GM19238 (cell line): ENCODE results near the gene OR6B1.

Experiments used
- DNase-seq: peaks from one replicate; pipeline ENCODE4 v3.0.0; 2011; ENCODE audit warnings: low spot score; ENCODE audit not compliant: insufficient read length

The OR6B1 gene

GRCh38 chr7:144000020-144000419 is at the start of gene OR6B1:
Gene OR6B1, plus strand, starts transcription at chr7:144000320. Its CDS starts 3,677 bp downstream, at chr7:144003997.
- DNase-seq, result no peak

- no peak for DNase-seq
Observed at GRCh38 chr7:143953421-143953820, 46.7 kb upstream of the OR6B1 start.

DNA sequence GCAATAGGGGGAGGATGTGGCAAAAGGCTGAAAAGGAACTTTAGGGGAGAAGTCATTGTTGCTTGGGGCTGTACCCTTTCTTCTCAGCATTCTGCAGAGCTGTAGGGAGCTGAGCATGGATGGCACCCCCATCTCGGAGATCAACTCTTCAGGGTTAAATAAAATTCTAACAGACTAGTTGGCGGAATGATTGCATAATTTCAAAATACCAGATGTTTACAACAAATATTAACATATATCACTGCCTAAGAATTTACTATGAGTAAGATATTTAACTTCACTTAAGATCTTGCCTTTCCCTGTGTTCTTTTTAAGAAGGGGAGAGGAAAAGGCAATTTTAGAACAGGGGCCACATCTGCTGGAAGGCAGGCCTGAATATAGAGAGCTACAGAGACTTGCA is 46.0 kb upstream of the OR6B1 start:
- DNase-seq, result no peak

- no peak for DNase-seq
Observed at GRCh38 chr7:143954544-143954943, 45.6 kb upstream of the OR6B1 start, which contains the start of gene OR2F1. Gene OR2F1, plus strand, starts transcription at chr7:143954844. Its CDS starts 5,127 bp downstream, at chr7:143959971.

DNA sequence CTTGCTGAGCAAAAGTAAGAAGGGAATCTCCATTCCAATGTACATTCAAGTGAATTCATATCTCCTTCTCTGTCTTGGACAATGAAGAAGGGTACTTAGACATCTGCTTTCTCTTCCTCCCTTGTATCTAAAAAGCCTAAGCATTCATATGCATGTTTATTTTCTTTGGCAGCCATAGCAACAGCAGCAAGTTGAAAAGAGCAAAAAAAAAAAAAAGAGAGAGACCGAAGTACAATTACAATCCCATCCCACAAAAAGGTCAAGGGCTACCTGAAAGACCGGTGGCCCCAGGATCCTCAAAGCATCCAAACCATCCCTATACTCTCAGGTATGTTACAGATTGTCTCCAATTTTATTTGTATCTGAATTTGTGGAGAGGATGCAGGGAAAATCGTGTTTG is 41.3 kb upstream of the OR6B1 start:
- DNase-seq, result no peak

DNA sequence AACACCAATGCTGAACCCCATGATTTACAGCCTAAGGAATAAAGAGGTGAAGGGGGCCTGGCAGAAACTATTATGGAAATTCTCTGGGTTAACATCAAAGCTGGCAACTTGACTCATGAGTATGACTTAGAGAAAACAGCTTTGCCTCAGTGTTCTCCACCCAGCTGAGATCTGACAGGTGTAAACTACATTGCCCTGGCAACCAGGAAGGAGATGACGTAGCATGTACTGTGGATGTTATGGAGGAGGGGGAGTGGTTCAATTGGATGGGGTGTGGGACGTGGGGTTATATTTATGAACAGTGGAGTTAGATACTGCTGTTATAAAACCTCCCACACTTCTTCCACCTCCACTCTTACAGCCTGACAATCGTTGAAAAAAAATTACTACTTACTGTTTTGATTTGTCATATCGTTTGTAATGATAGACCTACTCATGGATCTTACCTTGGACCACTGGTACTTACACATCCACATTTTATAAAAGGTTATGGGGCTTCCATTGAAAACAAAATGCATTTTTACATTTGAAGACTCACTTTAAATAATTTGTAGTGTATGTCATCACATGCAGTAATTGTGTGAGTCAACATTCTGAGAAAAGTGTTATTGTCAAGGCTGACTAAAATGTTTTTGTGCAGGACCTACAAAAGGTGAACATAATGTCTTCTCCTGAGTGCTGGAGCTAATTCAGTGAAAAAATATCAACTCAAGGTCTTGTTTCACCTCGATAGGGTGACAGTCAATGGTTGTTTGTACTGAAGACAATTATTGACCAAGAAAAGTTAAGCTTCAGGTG is 39.1 kb upstream of the OR6B1 start:
- no peak for DNase-seq

DNA sequence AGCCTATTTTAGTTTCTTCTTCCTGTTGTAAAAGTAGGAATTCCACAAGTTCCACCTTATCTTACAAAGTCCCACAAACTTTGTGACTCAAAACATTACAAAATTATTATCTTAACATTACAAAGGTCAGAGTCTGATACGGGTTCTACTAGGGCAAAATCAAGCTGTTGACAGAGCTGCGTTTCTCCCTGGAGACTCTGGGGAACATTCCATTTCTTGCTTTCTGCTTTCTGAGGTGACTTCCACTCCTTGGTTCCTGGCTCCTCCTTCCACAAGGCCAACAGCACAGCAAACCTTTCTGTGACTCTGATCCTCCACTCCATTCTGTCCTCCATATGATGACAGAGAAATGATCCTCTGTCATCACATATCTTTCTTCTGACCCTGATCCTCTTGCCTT is 34.8 kb upstream of the OR6B1 start:
- DNase-seq, result no peak

GRCh38 chr7:143967398-143967797 is 32.7 kb upstream of the OR6B1 start:
- no peak for DNase-seq

GRCh38 chr7:143973870-143974416 is 26.2 kb upstream of the OR6B1 start:
- no peak for DNase-seq

GRCh38 chr7:143974459-143974858 is 25.7 kb upstream of the OR6B1 start:
- no peak for DNase-seq

GRCh38 chr7:143975617-143976016 is 24.5 kb upstream of the OR6B1 start:
- DNase-seq, result no peak

DNA sequence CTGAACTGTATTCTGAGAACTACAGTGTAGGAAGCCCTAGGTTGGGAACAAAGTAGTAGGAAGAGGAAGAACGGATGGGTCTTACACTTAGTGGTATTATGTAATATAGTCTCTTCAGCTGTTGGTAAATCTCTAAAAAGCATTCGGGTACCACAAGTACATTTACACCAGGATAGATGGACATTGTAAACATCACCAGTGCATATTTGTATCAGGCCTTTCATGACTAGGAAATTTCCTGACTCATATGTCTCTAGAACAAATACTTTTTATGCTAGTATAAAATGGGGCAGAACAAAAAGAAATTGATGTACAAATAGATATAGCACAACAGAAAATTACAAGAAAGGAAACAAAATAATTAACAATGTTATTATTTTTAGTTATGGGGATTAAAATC is 21.5 kb upstream of the OR6B1 start:
- DNase-seq, result no peak

DNA sequence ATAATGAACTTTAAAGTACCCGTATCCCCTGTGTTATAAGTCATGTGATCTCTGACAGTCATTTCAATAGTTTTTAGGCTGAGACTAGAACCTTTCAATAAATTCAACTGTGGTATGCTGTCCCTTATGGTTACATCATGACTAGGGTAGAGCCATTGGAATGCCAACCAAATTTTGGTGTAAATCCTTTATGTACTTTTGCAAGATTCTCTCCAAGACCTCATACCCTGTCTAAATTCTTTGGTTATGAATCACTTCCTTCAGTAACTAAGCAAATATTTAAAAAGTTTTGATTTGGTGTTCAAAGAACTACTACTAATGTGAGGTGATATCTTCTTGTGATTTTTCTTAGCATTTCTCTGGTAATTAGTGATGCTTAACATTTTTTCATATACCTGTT is 20.8 kb upstream of the OR6B1 start:
- DNase-seq, result no peak

DNA sequence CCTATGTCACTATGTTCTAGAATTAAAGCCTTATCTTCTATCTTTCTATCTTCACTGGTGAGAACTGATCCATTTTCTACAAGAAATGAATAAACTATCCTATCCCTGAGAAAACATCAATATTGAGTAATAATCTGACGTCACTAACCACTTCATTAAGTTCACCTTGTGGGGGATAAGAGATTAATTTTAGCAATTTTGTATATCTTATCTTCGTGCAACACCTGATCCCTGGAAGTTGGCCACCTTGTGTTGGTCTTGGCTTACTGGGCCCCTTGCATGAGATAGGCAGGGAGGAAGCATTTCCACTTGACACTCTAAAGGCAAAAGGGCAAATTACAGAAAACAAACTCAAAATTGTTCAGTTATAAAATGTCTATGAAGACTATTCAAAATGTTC is 20.1 kb upstream of the OR6B1 start:
- DNase-seq, result no peak

DNA sequence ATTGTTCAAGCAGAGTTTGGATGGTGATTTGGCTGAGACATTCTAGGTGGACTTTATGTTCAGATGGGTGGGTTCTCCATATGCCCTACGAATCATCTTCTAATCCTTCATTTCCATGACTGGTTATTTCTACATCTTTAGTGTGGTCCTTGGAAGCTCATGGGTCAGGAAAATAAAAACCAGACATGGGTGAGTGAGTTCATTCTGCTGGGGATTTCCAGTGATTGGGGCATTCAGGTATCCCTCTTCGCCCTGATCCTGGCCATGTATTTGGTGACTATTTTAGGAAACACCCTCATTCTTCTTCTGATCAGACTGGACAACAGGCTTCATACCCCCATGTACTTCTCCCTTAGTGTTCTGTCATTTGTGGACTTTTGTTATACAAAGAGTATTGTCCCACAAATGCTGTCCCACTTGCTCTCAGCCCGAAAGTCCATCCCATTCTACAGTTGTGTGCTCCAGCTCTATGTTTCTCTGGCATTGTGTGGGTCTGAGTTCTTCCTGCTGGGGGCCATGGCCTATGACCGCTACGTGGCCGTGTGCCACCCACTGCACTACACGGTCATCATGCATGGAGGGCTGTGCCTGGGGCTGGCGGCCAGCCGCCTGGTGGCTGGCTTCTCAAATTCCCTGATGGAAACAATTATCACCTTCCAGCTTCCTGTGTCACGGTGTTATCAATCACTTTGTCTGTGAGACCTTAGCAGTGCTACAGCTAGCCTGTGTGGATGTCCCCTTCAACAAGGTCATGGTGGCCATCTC is 19.2 kb upstream of the OR6B1 start:
- no peak for DNase-seq

DNA sequence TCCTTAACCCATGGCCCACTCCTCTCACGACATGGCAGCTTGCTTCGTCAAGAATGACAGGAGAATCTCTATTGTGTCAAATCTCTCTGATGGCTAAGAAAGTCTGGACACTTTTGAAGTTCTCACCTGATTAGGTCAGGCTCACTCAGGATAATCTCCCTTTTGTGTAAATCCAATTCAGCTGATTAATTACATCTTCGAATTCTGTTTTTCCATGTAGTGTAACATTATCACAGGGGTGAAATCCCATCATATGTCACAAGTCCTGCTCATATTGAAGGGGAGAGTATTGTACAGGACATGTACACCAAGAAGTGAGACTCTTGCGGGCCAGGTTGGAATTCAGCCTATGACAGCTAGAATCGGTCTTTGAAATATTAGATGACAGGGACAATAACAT is 16.2 kb upstream of the OR6B1 start:
- DNase-seq, result no peak

- DNase-seq, result peak; percentile 2
Observed at GRCh38 chr7:143987513-143987912, 12.6 kb upstream of the OR6B1 start.

DNA sequence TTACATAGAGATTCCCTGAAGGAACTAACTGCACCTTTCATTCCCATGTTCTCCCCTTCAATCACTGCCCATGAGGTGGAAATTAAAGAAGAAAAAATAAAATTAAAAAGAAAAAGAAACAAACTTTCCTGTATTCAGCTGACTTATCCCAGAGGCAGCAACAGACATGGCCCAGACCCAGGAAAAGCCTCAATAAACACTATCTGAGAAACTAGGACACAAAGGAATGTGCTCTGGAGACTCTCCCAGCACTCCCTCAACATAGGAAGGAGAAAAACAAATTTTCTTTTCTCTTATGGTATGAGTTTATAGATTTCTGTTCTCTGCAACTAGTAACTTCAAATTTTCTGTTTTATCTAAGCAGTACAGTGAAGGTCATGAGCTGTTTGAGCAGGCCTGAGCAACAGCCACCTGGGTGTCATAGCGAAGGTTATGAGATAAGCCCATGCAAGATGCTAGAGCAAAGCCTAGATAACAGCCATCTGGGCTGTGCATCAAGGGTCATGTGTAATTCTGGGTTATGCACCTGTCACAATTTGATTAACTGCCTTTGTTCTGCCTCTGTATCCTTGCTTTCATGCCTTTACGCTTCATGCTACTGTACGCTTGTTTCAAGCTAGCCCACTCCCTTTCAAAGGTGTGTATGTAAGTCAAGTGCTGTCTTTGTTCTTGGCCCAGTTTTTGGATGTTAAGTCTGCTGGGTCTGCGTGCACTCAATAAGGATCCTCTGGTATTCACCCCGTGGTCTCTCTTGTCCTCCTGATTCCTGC is 11.0 kb upstream of the OR6B1 start:
- DNase-seq, result no peak

DNA sequence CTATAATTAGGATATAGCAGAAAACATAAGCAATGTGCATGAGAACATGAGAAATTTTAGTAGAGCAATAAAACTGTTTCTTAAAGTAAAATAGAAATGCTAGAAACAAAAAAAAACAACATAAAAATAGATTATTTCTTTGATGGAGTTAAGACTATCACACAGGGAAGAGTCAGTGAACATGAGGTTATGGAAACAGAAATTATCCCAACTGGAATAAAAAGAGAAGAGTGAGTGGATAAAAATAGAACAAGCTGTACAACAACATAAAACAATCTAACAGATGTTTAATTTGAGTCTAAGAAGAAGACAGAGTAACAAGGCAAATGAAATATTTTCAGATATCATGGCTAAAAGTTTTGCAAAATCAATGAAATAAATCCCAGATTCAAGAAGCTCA is 7.5 kb upstream of the OR6B1 start:
- DNase-seq, result no peak

- no peak for DNase-seq
Observed at GRCh38 chr7:143993924-143994323, 6.2 kb upstream of the OR6B1 start.

GRCh38 chr7:144001543-144001942 is 1.4 kb downstream of the OR6B1 start:
- no peak for DNase-seq

- DNase-seq, result no peak
Observed at GRCh38 chr7:144004703-144005102, 4.6 kb downstream of the OR6B1 start.
